Body of pancreas (tissue), 4 donors: ENCODE results near the gene DMRT1. TPM values are rescaled to one million over a fixed set of nuclear protein-coding genes. Genes with fewer than 3 reads are reported as not detected.

Source experiments
- ATAC-seq: fragments of 150-250 bp; one replicate; pipeline ENCODE4 v1.9.1; 2016
- DNase-seq, 4 donors: peaks; one replicate each; pipeline ENCODE4 v3.0.0-alpha.2; 2019
- H3K27ac ChIP-seq, 4 donors: fragments of 200-600 bp; sonication (generic); 1 replicate in 3 of 4; 2 replicates in 1 of 4; pipeline versions ENCODE4 v1.5.1 to v1.6.1; 2016 to 2019; ENCODE audit warnings: mild to moderate bottlenecking in 1 of 4, mixed read lengths in 1 of 4, moderate library complexity in 1 of 4
- H3K27me3 ChIP-seq, 2 donors: fragments of 200-600 bp; sonication (generic); one replicate each; pipeline ENCODE4 v1.6.0; 2016; ENCODE audit warnings: mild to moderate bottlenecking in 1 of 2
- H3K36me3 ChIP-seq, 2 donors: fragments of 200-600 bp; sonication (generic); replicated peaks in 1 of 2; 2 replicates each; pipeline ENCODE4 v1.5.1; 2016; ENCODE audit warnings: low read depth in 2 of 2; ENCODE audit not compliant: insufficient read depth in 1 of 2
- H3K4me1 ChIP-seq: fragments of 200-600 bp; sonication (generic); one replicate; pipeline ENCODE4 v1.6.0; 2016
- H3K4me3 ChIP-seq, 2 donors: fragments of 200-600 bp; sonication (generic); 1 replicate in 1 of 2; 2 replicates in 1 of 2; pipeline ENCODE4 v1.5.1; 2016 to 2019
- H3K9me3 ChIP-seq, 3 donors: fragments of 200-600 bp; sonication (generic); 1 replicate in 2 of 3; 2 replicates in 1 of 3; pipeline ENCODE4 v1.5.1; 2016
- POLR2A ChIP-seq, 3 donors: fragments of 450-650 bp; IDR thresholded peaks; one replicate each; pipeline ENCODE4 v1.6.1; 2016; ENCODE audit warnings: antibody characterized with exemption in 3 of 3, mild to moderate bottlenecking in 2 of 3
- WGBS, 2 donors: methylation state at CpG; one replicate each; pipeline ENCODE4 v1.1.5; 2017; 5-methylcytosine and 5-hydroxymethylcytosine counted together
- intact Hi-C: fragments of 100-400 bp; cut with DNase I; formaldehyde crosslinking; loops from one replicate; pipeline ENCODE4 v1.15.1; 2023
- total RNA-seq, 2 donors: library from RNA; depleted of rRNA; stranded (reverse); fragments of >200 nt; gene quantifications; one replicate each; pipeline ENCODE4 v1.1.0, GENCODE V29; 2016
- TF ChIP-seq, protein P1 (sequence below), 7 experiments: fragments of 450-650 bp in 4 of 7; fragments of 200-600 bp in 3 of 7; sonication (generic) in 3 of 7; IDR thresholded peaks; one replicate each; pipeline ENCODE4 v1.5.1; 2016 to 2019; ENCODE audit warnings: antibody characterized with exemption in 7 of 7

Gene DMRT1
- total RNA-seq, 2 donors from 2014 or later: not detected

DNA sequence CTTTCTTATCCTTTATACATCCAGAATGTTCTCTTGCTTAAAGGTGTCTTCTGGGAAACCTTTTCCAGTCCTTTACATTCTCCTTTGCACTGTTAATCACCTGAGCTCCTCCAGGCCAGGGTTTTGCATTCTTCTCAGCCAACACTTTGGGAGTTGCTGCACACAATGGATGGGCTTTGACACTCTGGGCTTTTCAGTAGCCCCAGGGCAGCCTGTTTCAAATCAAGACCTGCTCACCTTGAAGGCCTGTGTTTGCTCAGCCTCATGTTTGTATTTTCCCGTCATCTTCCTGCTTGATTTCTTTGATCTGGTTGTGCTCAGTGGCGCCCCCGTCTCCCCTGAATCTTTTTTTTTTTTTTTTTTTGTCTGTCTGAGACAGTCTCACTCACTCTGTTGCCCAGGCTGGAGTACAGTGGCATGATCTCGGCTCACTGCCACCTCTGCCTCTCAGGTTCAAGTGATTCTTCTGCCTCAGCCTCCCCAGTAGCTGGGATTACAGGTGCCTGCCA, 41.0 kb downstream of the DMRT1 start:
- Histone ChIP-seq H3K27ac (no peak overlapping the region), H3K27me3 (no peaks in the 10 kb centered on the region)
- intact Hi-C loops: no loop called here

DNA sequence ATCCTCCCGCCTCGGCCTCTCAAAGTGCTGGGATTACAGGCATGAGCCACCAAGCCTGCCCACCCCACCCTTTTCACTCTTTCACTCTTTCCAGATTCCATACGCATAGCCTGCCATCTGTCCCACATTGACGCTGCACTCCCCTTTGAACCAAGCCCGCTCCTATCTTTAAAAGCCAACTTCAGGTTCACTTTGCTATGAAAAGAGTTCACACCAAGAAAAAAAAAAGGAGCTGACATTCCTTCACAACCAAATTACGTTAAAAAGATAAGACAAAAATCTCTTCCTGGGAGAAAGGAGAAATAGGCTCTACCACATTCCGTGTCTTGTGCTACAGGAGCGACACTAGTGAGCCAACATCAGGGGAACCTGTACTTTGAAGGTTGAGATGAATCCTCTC, 41.5 kb downstream of the DMRT1 start:
- no peaks in the 10 kb centered on the region for H3K9me3 ChIP-seq
- DNase-seq (no peak), ATAC-seq (no peak)
- H3K27me3 ChIP-seq: no peaks in the 10 kb centered on the region
- TF ChIP-seq, protein P1, sequence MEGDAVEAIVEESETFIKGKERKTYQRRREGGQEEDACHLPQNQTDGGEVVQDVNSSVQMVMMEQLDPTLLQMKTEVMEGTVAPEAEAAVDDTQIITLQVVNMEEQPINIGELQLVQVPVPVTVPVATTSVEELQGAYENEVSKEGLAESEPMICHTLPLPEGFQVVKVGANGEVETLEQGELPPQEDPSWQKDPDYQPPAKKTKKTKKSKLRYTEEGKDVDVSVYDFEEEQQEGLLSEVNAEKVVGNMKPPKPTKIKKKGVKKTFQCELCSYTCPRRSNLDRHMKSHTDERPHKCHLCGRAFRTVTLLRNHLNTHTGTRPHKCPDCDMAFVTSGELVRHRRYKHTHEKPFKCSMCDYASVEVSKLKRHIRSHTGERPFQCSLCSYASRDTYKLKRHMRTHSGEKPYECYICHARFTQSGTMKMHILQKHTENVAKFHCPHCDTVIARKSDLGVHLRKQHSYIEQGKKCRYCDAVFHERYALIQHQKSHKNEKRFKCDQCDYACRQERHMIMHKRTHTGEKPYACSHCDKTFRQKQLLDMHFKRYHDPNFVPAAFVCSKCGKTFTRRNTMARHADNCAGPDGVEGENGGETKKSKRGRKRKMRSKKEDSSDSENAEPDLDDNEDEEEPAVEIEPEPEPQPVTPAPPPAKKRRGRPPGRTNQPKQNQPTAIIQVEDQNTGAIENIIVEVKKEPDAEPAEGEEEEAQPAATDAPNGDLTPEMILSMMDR (IDR thresholded peaks at IDR 0.05): no peak
- no peak for TF ChIP-seq POLR2A (IDR thresholded peaks at IDR 0.05)
- H3K36me3 ChIP-seq: no peaks in the 10 kb centered on the region
- WGBS, 2 donors: 59 to 86% methylated on average over 8 of the region's 8 CpGs
- peaks cover 5% of the 10 kb centered on the region for H3K4me1 ChIP-seq
- intact Hi-C loops: no loop called here
- no peak overlapping the region for H3K27ac ChIP-seq
- no peak overlapping the region for H3K4me3 ChIP-seq

More for the DNA sequence above, 41.0 kb downstream of the DMRT1 start:
- Histone ChIP-seq H3K4me1 (peaks cover 5% of the 10 kb centered on the region), H3K36me3 (no peaks in the 10 kb centered on the region), H3K9me3 (no peaks in the 10 kb centered on the region), H3K4me3 (no peak overlapping the region)
- TF ChIP-seq, protein P1 (IDR thresholded peaks at IDR 0.05): no peak
- no peak for TF ChIP-seq POLR2A (IDR thresholded peaks at IDR 0.05)
- WGBS, 2 donors: 42 to 44% methylated on average over 4 of the region's 4 CpGs
- ATAC-seq (no peak), DNase-seq (no peak)

DNA sequence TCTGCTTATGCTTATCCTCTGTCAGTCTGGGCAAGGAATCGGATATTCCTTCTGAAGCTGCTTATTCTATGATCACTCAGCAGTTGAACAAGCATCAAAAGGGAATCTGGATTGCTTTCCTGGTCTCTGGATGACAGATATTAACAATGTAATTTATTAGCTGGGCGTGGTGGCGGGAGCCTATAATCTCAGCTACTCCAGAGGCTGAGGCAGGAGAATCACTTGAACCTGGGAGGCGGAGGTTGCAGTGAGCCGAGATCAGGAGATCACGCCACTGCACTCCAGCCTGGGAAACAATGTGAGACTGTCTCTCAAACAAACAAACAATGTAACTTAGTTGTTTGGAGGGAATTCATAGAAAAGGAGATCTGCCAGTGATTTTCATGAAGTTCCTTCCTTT, 45.4 kb downstream of the DMRT1 start:
- H3K4me1 ChIP-seq: no peaks in the 10 kb centered on the region
- DNase-seq (no peak), ATAC-seq (no peak)
- no peak for TF ChIP-seq POLR2A (IDR thresholded peaks at IDR 0.05)
- TF ChIP-seq, protein P1 (IDR thresholded peaks at IDR 0.05): no peak
- H3K27me3 ChIP-seq: no peaks in the 10 kb centered on the region
- no peak overlapping the region for H3K27ac ChIP-seq
- no peaks in the 10 kb centered on the region for H3K9me3 ChIP-seq
- no peak overlapping the region for H3K4me3 ChIP-seq
- intact Hi-C loops: no loop called here
- no peaks in the 10 kb centered on the region for H3K36me3 ChIP-seq
- 82 to 90% methylated on average over 6 of the region's 6 CpGs for whole genome bisulfite sequencing, 2 donors

DNA sequence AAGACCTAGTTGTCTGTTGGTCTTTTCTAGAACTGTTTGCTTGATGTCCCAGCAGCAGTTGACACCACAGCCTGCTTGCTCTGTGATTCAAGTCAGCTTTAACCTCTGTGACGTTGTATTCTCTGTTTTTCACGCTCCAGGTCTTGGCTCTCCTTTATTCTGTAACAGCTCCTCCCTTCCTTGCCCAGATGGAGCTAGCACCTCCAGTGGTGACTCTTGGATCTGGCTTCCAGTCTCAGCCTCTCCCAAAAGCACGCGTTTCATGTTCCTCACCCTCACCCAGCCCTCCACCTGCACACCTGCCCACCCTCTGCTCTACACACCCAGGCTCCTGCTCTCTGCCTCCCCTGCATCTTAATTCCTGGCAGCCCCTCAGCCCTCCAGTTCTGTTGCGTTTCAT, 50.6 kb downstream of the DMRT1 start:
- WGBS, 2 donors: 62 to 81% methylated on average over 5 of the region's 5 CpGs
- H3K9me3 ChIP-seq: no peaks in the 10 kb centered on the region
- DNase-seq (no peak), ATAC-seq (no peak)
- no peak overlapping the region for H3K27ac ChIP-seq
- peaks cover 4% of the 10 kb centered on the region for H3K4me1 ChIP-seq
- H3K4me3 ChIP-seq: no peak overlapping the region
- H3K36me3 ChIP-seq: no peaks in the 10 kb centered on the region
- intact Hi-C loops: loop anchor here (5.0 kb wide), 1 partner anchor 120 kb away; no protein-coding TSS in a partner anchor
- no peaks in the 10 kb centered on the region for H3K27me3 ChIP-seq
- TF ChIP-seq, protein P1 (IDR thresholded peaks at IDR 0.05): no peak
- no peak for TF ChIP-seq POLR2A (IDR thresholded peaks at IDR 0.05)

DNA sequence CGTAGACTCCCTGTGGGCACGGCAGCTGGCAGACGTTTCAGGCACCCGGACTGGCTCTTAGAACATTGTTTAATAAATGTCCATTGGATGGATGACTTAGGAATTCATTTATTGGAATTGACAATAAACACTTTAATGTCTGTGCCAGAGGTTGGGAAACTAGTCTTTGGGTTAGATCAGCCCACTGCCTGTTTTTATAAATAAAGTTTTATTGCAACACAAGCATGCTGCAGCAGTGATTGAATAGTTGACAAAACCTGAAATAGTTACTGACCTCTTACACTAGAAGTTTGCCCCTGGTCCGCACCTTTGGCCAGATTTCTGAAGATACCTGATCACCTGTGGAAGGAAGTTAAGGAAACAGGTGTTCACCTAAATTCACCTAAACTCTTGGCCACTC, 51.6 kb downstream of the DMRT1 start:
- Histone ChIP-seq H3K4me3 (no peak overlapping the region), H3K36me3 (no peaks in the 10 kb centered on the region), H3K27ac (no peak overlapping the region), H3K27me3 (no peaks in the 10 kb centered on the region), H3K9me3 (no peaks in the 10 kb centered on the region), H3K4me1 (peaks cover 4% of the 10 kb centered on the region)
- intact Hi-C loops: loop anchor here (5.0 kb wide), 1 partner anchor 119 kb away; no protein-coding TSS in a partner anchor
- no peak for ATAC-seq
- TF ChIP-seq POLR2A (IDR thresholded peaks at IDR 0.05): no peak
- TF ChIP-seq, protein P1 (IDR thresholded peaks at IDR 0.05): no peak
- DNase-seq: no peak
- WGBS, 2 donors: 44 to 59% methylated on average over 5 of the region's 5 CpGs
